ENCODE measurements around the gene ZNF462.

Gene ZNF462

DNA sequence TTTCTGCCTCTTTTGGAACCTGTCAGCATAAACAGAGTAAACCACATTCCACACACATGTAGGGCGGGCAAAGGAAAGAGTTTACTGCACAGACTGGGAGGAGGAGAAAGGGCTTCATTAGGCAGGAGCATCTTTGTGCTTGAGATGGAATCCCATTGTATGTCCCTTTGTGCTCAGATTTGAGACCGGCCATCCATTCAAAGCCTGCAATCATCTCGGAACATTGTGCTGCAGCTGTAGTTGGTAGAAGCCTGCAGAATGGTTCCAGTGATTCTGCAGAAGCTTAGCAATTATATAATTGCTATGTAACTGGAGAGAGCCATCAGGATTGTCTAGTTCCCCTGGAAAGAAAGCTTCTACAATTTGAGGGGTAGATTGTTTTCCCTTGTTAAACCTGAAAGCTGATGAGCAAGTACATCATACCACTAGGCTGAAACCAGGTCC is 16.5 kb downstream of the ZNF462 start:
- Histone ChIP-seq H3K27me3 (ENCODE audit: insufficient read depth, low read length) (no peaks in the 10 kb centered on the region), H3K9me3 (ENCODE audit: insufficient read depth, low read depth, low read length) (no peaks in the 10 kb centered on the region), H3K4me1 (ENCODE audit: insufficient read depth, low read length) (peaks cover 74% of the 10 kb centered on the region), H3K4me3 (ENCODE audit: low read length) (peak overlapping the region; percentile 9; the same call in 1 of the 2 replicates), H3K27ac (ENCODE audit: low read length) (peak overlapping the region; percentile 52), H3K36me3 (ENCODE audit: insufficient read depth, low read depth, low read length) (peaks cover 23% of the 10 kb centered on the region; the same call in 1 of the 2 replicates), H3K9ac (ENCODE audit: low read depth, low read length) (peak overlapping the region; percentile 37; the same call in 1 of the 2 replicates)

DNA sequence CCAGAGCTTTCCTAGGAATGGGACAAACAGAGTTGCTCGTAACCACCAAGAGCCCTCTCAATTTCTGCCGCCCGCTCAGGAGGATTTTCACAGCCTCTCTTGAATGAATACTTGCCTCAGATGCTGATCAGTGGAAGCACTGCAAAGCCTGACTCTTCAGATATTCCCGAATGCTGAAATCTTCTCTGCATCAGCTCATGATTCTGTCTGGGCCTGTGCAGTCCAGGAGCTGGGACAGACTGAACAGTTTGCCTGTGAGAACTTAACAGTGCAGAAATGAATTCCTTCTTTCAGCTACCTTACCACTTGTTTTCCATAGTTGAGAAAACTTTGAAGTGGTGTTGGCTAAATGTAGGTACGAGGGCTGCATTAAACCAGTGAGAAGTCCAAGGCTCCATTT is 17.1 kb downstream of the ZNF462 start:
- peak overlapping the region; percentile 52 for H3K27ac ChIP-seq (ENCODE audit: low read length)

DNA sequence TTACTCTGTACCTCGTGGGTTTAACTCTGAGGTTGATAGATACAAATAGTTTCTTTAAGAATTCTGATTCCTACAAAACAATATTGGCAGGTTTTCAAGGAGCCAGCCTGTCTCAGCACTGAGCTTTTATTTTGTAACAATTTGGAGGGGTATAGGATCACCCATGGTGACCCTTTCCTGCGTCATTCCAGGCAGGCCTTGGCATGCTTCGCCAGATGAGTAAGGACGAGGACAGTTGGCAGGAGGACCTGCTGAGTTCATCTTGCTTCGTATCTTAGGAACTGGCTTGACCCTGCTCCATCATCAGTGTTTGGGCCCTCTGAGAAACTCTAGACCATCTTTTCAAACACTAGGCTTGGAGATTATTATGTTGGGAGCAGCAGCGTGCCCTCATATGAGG is 17.9 kb downstream of the ZNF462 start:
- Histone ChIP-seq H3K4me3 (ENCODE audit: low read length) (no peak overlapping the region), H3K27ac (ENCODE audit: low read length) (peak overlapping the region; percentile 19), H3K4me1 (ENCODE audit: insufficient read depth, low read length) (peaks cover 63% of the 10 kb centered on the region), H3K9ac (ENCODE audit: low read depth, low read length) (no peak overlapping the region), H3K27me3 (ENCODE audit: insufficient read depth, low read length) (no peaks in the 10 kb centered on the region), H3K9me3 (ENCODE audit: insufficient read depth, low read depth, low read length) (no peaks in the 10 kb centered on the region), H3K36me3 (ENCODE audit: insufficient read depth, low read depth, low read length) (peaks cover 23% of the 10 kb centered on the region; the same call in 1 of the 2 replicates)

More for the DNA sequence above, 17.1 kb downstream of the ZNF462 start:
- Histone ChIP-seq H3K4me1 (ENCODE audit: insufficient read depth, low read length) (peaks cover 69% of the 10 kb centered on the region), H3K9ac (ENCODE audit: low read depth, low read length) (no peak overlapping the region), H3K9me3 (ENCODE audit: insufficient read depth, low read depth, low read length) (no peaks in the 10 kb centered on the region), H3K36me3 (ENCODE audit: insufficient read depth, low read depth, low read length) (peaks cover 23% of the 10 kb centered on the region; the same call in 1 of the 2 replicates), H3K27me3 (ENCODE audit: insufficient read depth, low read length) (no peaks in the 10 kb centered on the region), H3K4me3 (ENCODE audit: low read length) (no peak overlapping the region; the same call in 1 of the 2 replicates)

DNA sequence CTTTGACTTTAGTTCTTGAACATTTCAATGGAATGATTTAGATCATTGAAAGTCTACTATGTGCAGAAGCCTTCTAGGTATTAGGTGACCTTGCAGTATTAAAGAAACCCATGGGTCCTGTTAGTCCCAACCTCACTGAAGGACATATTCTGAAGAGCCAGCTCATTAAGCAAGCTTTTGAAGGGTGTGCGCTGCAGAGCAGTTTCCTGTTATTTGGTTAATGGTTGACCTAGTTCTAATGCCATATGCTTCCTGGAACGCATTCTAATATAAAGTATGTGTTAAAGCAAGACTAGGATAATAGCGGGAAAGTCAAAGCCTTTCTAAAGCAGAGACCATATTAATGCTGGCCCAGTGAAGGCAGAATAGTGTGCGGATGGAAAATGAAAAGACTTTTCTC is 20.1 kb downstream of the ZNF462 start:
- H3K4me1 ChIP-seq (ENCODE audit: insufficient read depth, low read length): peaks cover 43% of the 10 kb centered on the region
- H3K27me3 ChIP-seq (ENCODE audit: insufficient read depth, low read length): no peaks in the 10 kb centered on the region
- no peak overlapping the region for H3K4me3 ChIP-seq (ENCODE audit: low read length)
- no peak overlapping the region for H3K27ac ChIP-seq (ENCODE audit: low read length)
- peaks cover 28% of the 10 kb centered on the region; the same call in 1 of the 2 replicates for H3K36me3 ChIP-seq (ENCODE audit: insufficient read depth, low read depth, low read length)
- no peaks in the 10 kb centered on the region for H3K9me3 ChIP-seq (ENCODE audit: insufficient read depth, low read depth, low read length)
- H3K9ac ChIP-seq (ENCODE audit: low read depth, low read length): no peak overlapping the region

DNA sequence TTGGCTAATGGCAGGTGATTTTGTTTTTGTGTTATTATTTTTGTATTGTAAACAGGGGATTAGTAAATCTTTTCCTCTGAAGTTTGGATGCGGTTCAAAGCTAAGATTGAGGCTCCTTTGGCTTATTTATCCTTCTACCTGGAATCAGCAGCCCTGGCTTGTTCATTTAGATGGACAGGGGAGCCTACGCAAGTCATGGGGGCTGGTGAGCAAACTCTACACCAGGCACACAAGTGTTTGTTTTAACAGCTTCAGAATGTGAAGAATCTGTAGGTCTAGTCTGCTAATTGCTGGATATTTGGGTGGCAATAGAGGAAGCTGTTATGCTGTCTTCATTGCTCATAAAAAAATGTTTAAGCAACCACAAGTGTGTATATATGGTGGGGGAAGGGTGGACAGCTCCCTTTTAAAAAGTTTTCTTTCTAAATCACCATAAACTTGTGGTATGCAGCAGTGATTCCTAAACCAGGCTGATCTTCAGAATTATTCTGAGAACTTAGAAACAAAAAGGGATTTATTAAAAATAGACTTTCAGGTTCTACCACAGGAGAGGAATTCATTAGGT is 20.7 kb downstream of the ZNF462 start:
- Histone ChIP-seq H3K4me3 (ENCODE audit: low read length) (no peak overlapping the region), H3K27me3 (ENCODE audit: insufficient read depth, low read length) (no peaks in the 10 kb centered on the region), H3K4me1 (ENCODE audit: insufficient read depth, low read length) (peaks cover 45% of the 10 kb centered on the region), H3K36me3 (ENCODE audit: insufficient read depth, low read depth, low read length) (peaks cover 28% of the 10 kb centered on the region; the same call in 1 of the 2 replicates), H3K9me3 (ENCODE audit: insufficient read depth, low read depth, low read length) (no peaks in the 10 kb centered on the region), H3K27ac (ENCODE audit: low read length) (no peak overlapping the region), H3K9ac (ENCODE audit: low read depth, low read length) (no peak overlapping the region)

DNA sequence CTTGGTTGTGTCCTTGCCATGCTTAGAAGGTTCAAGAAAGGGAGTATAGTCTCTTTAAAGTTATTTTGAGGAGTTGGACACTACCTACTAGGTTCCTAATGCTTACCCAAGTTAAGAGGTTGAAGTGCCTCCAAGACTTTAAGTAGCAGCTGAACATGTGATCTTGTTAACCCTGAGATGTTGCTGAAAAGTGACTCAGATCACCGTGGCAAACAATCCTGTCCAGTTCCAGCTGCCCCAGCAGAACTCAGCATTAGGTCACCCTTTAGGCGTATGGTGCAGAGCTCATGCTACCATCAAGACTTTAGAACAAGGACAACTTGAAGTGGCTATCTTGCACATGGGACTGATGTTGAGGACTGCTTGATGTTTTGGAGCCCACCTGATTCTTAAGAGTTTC is 22.5 kb downstream of the ZNF462 start:
- Histone ChIP-seq H3K27me3 (ENCODE audit: insufficient read depth, low read length) (no peaks in the 10 kb centered on the region), H3K27ac (ENCODE audit: low read length) (no peak overlapping the region), H3K36me3 (ENCODE audit: insufficient read depth, low read depth, low read length) (peaks cover 17% of the 10 kb centered on the region; the same call in 1 of the 2 replicates), H3K4me3 (ENCODE audit: low read length) (no peak overlapping the region), H3K9ac (ENCODE audit: low read depth, low read length) (no peak overlapping the region), H3K9me3 (ENCODE audit: insufficient read depth, low read depth, low read length) (no peaks in the 10 kb centered on the region), H3K4me1 (ENCODE audit: insufficient read depth, low read length) (peaks cover 45% of the 10 kb centered on the region)

DNA sequence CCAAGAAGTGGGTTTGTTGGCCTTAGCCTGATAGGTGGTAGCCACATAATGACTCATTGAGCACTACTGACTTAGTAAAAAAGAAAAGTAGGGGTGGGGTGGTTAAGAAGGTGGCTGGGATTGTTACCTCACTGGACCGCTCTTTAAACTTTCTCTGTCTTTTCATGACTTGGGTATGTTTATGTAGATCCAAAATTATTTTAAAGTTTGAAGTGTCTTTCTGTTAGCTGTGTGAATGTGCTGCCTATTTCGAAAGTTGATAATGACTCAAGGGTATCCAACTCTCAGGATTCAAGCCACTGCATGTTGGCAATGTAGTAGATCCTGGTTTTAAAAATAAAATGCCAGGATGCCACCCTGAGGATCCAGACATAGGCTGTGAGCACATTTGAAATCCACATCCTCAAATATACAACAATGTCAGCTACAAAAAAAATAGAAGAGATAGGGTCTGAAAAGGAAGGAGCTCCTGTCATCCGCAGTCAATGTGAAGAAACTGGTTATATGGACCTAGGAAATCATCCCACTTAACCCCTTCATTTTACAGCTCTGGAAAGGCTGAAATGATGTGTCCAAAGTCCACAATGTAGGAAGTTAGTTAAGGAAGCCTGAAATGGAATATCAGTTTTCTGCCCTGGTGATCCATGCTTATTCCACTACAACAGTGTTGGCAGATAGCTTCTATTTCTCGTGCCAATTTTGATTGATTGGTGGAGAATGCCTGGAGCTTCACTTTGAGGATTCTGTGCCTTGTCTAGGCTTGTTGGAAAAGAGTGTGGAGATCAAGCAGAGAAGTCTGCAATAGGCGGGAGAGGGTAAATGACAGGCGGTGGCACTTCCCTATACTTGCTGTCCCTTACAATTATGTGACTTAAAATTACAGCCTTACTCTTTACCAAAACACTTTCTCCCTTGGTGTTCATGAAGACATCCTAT is 23.4 kb downstream of the ZNF462 start:
- Histone ChIP-seq H3K9me3 (ENCODE audit: insufficient read depth, low read depth, low read length) (no peaks in the 10 kb centered on the region), H3K27ac (ENCODE audit: low read length) (no peak overlapping the region), H3K9ac (ENCODE audit: low read depth, low read length) (no peak overlapping the region), H3K36me3 (ENCODE audit: insufficient read depth, low read depth, low read length) (peaks cover 10% of the 10 kb centered on the region; the same call in 1 of the 2 replicates), H3K4me3 (ENCODE audit: low read length) (no peak overlapping the region), H3K4me1 (ENCODE audit: insufficient read depth, low read length) (peaks cover 48% of the 10 kb centered on the region), H3K27me3 (ENCODE audit: insufficient read depth, low read length) (no peaks in the 10 kb centered on the region)

DNA sequence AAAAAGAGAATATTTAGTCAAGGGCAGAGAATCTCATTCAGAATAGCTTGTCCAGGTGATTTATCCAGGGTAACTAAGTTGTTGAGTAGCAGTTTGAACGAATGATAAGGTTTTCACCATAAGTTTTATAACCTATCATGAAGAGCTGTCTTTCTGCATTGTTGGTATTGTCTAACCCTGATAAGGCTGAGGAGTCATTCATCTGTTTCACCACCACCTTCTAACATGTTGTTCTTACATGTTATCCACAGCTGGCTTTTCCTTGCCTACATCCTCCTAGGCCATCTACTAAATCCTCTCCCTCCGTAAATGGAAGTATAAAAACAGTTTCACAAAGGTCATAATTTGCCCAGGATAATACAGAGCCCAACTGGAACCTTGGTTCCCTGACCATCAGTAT is 24.1 kb downstream of the ZNF462 start:
- no peaks in the 10 kb centered on the region for H3K9me3 ChIP-seq (ENCODE audit: insufficient read depth, low read depth, low read length)
- H3K36me3 ChIP-seq (ENCODE audit: insufficient read depth, low read depth, low read length): peaks cover 9% of the 10 kb centered on the region; the same call in 1 of the 2 replicates
- H3K9ac ChIP-seq (ENCODE audit: low read depth, low read length): no peak overlapping the region
- H3K27me3 ChIP-seq (ENCODE audit: insufficient read depth, low read length): no peaks in the 10 kb centered on the region
- H3K4me3 ChIP-seq (ENCODE audit: low read length): no peak overlapping the region
- no peak overlapping the region for H3K27ac ChIP-seq (ENCODE audit: low read length)
- peaks cover 55% of the 10 kb centered on the region for H3K4me1 ChIP-seq (ENCODE audit: insufficient read depth, low read length)

DNA sequence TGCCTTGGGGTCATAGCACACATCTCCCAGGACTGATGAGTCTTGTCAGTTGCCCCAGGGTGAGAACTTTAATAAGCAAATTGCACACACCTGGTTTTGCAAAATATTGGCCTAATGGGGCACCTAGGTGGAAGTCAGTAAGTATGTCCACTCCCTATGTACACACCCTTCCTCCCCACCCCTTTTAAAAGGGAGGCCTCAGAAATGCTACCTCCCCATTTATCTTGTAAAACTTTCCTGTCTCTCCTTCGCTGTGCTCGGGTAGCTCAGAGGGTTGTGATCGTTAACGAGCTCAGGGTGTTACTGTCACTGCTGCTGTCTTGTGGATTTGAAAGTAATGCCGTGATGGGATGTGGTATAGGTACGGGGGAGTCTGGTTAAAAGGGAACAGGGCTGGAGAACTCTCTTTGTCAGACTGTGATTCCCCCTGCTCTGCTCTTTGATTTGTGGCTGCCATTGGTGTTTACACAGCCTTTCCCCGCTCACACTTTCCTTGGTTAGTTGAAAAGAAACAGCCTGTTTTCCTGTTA is 26.2 kb downstream of the ZNF462 start:
- peak overlapping the region; percentile 18; the same call in 1 of the 2 replicates for H3K9ac ChIP-seq (ENCODE audit: low read depth, low read length)
- H3K4me1 ChIP-seq (ENCODE audit: insufficient read depth, low read length): peaks cover 61% of the 10 kb centered on the region
- H3K9me3 ChIP-seq (ENCODE audit: insufficient read depth, low read depth, low read length): no peaks in the 10 kb centered on the region

DNA sequence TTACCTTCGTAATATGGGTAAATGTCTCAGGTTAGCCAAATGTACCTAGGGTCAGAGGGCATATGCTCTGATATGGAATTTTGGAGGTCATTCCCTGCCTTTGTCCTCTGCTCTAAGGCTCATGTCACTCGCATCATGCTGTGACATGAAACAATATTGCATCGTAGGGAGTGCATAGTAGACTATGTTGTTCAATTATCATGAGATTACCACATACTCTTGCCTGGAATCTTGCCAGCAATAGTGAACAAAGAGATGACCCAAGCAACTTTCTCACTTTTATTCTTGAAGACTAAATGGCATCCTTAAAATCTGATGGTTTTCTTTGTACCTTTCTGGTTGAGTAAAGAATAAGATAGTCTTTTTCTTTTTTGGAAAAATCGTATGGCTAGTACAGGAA is 27.6 kb downstream of the ZNF462 start:
- peaks cover 5% of the 10 kb centered on the region; the same call in 1 of the 2 replicates for H3K36me3 ChIP-seq (ENCODE audit: insufficient read depth, low read depth, low read length)
- no peaks in the 10 kb centered on the region for H3K27me3 ChIP-seq (ENCODE audit: insufficient read depth, low read length)
- no peak overlapping the region; the same call in 1 of the 2 replicates for H3K9ac ChIP-seq (ENCODE audit: low read depth, low read length)
- peaks cover 65% of the 10 kb centered on the region for H3K4me1 ChIP-seq (ENCODE audit: insufficient read depth, low read length)
- H3K4me3 ChIP-seq (ENCODE audit: low read length): no peak overlapping the region
- H3K9me3 ChIP-seq (ENCODE audit: insufficient read depth, low read depth, low read length): no peaks in the 10 kb centered on the region
- peak overlapping the region; percentile 43 for H3K27ac ChIP-seq (ENCODE audit: low read length)

More for the DNA sequence above, 26.2 kb downstream of the ZNF462 start:
- no peak overlapping the region for H3K4me3 ChIP-seq (ENCODE audit: low read length)
- H3K36me3 ChIP-seq (ENCODE audit: insufficient read depth, low read depth, low read length): peaks cover 5% of the 10 kb centered on the region; the same call in 1 of the 2 replicates
- no peaks in the 10 kb centered on the region for H3K27me3 ChIP-seq (ENCODE audit: insufficient read depth, low read length)
- H3K27ac ChIP-seq (ENCODE audit: low read length): peak overlapping the region; percentile 21

DNA sequence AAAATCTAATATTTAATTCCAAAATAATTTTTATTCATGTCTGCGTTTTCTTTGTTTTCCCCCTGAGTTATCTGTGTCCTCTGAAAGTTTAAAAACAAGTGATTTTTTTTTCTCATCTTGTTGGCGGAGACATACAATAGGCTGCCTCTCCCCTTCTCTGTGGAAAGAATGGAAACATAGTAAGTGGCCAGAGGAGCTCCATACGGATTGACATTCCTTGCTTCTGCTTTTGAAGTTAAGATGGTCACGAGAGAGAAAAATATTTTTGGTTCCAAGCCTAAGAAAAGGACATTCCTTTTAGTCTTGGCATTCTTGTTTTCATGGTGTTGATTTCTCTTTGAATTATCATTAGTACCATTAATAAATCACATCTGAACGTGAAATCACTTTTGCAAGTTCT is 28.3 kb downstream of the ZNF462 start:
- no peak overlapping the region for H3K9ac ChIP-seq (ENCODE audit: low read depth, low read length)
- no peaks in the 10 kb centered on the region for H3K9me3 ChIP-seq (ENCODE audit: insufficient read depth, low read depth, low read length)
- H3K27ac ChIP-seq (ENCODE audit: low read length): no peak overlapping the region
- peaks cover 65% of the 10 kb centered on the region for H3K4me1 ChIP-seq (ENCODE audit: insufficient read depth, low read length)
- no peaks in the 10 kb centered on the region for H3K27me3 ChIP-seq (ENCODE audit: insufficient read depth, low read length)
- peaks cover 5% of the 10 kb centered on the region; the same call in 1 of the 2 replicates for H3K36me3 ChIP-seq (ENCODE audit: insufficient read depth, low read depth, low read length)
- H3K4me3 ChIP-seq (ENCODE audit: low read length): peak overlapping the region; percentile 6; the same call in 1 of the 2 replicates

Data from iPS-20b (cell line).